Transverse colon (tissue), 4 donors: ENCODE results near the gene SLC5A1.

ENCODE experiments used
- CTCF ChIP-seq, 5 experiments: fragments of 200-600 bp in 3 of 5; fragments of 450-650 bp in 2 of 5; sonication (generic) in 3 of 5; IDR thresholded peaks; 1 replicate in 2 of 5; 2 replicates in 3 of 5; pipeline ENCODE4 v1.5.1; 2016 to 2017; ENCODE audit warnings: antibody characterized with exemption in 5 of 5, inconsistent platforms in 3 of 5, mild to moderate bottlenecking in 2 of 5, moderate library complexity in 1 of 5
- EP300 ChIP-seq: sonication (generic); formaldehyde crosslinking; IDR thresholded peaks from one replicate; pipeline ENCODE4 v1.6.1; 2017; ENCODE audit warnings: antibody characterized with exemption, low read depth
- POLR2A ChIP-seq: fragments of 450-650 bp; IDR thresholded peaks from one replicate; pipeline ENCODE4 v1.6.1; 2016; ENCODE audit warnings: antibody characterized with exemption, mild to moderate bottlenecking, moderate library complexity
- POLR2AphosphoS5 ChIP-seq, 3 donors: sonication (generic); formaldehyde crosslinking; IDR thresholded peaks; one replicate each; pipeline ENCODE4 v1.6.1; 2016; ENCODE audit warnings: antibody characterized with exemption in 3 of 3

DNA sequence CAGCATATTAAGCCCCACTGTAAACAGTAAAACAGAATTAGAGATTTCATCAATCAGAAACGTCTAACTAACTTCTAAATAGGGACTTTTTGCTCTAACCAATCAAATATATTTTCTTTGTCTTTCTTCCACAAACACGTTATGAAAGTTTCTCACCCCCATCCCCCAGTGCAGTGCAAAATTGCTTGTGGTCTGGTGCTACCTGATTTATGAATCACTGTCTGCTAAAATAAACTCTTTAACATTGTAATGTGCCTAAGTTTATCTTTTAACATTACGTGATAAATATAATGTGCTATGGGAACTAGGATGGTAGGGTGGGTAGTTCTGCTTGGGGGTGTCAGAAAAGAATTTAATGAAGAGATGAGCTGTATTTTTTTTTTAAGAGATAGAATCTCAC is 47.3 kb upstream of the SLC5A1 start:
- no peak for TF ChIP-seq CTCF (IDR thresholded peaks at IDR 0.05)
- TF ChIP-seq EP300 = no peak
- TF ChIP-seq POLR2A = no peak
- no peak for TF ChIP-seq POLR2AphosphoS5 (IDR thresholded peaks at IDR 0.05)
